SH-SY5Y (cell line): Measurements from ENCODE around the gene INO80D.

Experiments used
- GATA2 ChIP-seq: IDR thresholded peaks from 2 replicates; pipeline ENCODE4 v1.6.1; 2011; ENCODE audit warnings: mild to moderate bottlenecking, low read depth, low read length
- GATA3 ChIP-seq: IDR thresholded peaks from 2 replicates; pipeline ENCODE4 v1.6.1; 2011; ENCODE audit warnings: low read depth, mild to moderate bottlenecking, low read length, moderate library complexity

The INO80D gene

DNA sequence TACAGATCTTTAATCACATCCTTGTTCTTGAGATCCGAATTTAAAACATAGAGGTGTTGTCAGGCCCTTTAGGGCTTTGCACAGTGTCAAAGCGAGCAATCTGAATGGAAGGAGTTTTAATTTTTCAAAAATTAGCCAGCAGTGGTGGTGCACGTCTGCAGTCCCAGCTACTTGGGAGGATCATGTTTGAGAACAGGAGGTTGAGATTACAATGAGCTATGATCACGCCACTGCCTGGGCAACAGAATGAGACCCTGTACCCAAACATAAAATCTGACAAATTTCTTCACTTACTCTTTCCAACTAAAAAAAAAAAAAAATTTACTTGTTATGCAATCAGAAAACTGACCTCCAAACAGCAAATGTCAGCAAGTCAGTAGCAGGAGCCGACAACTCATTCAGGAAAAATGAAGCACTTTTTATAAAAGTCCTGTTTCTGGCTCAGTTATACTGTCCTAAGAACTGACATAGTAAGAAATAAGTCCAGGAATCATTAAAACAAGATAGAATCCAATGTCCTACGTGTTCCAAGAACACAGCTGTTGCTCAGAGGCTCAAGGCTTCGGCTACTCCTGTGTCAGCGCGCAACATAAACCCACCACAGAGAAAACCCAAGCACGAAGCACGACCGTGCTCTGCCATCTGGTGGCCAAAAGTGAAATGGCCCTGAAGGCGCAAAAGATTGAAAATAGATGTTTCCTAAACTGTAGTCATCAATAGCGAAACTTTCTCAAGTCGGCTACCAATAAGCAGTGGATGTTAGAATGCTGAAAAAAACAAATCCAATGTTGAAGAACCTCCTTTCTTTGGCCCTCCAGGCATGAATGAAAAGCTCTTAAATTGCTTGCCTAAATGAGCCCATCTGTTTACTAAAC lies 138.1 kb downstream of the INO80D start:
- TF ChIP-seq GATA2 (no peak), GATA3 (no peak)

DNA sequence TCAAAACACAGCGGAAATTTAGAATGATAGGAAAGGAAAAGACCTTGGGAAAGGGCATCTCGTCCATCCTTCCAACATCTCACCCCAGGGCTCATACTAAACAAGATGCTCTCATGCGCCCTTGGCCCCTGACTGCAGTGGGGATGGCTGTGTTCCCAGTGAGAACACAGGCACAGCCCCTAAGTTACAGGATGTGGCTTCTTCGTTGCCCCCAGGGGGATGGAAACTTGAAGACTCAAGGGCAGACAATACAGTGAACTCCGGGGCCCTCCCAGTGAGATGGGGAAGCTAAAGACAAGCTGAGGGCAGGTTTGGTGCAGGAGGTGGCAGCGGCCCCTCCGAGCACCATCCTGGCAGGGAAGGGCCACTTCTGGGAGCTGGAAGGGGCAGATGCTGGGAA lies 139.7 kb downstream of the INO80D start:
- TF ChIP-seq GATA3 (no peak), GATA2 (no peak)
